ENCODE results near the gene SNUPN.

The SNUPN gene

GRCh38 chr15:75653347-75653913, 27.9 kb upstream of the SNUPN start:
- DNase-seq, result no peak

- no peak for DNase-seq
These were observed 26.5 kb upstream of the SNUPN start for GRCh38 chr15:75651810-75652543.

- no peak for DNase-seq
These were observed 25.6 kb upstream of the SNUPN start for GRCh38 chr15:75650908-75651809.

- DNase-seq, result no peak
These were observed 24.3 kb upstream of the SNUPN start for GRCh38 chr15:75649848-75650247.

GRCh38 chr15:75649045-75649761, 23.7 kb upstream of the SNUPN start:
- DNase-seq, result no peak

GRCh38 chr15:75648156-75649000, 22.9 kb upstream of the SNUPN start:
- peak; percentile 59 for DNase-seq

GRCh38 chr15:75647370-75648155, 22.0 kb upstream of the SNUPN start, which contains the start of gene SNX33:
SNX33 (plus strand) TSS chr15:75647912; CDS start chr15:75649103, 1,191 bp downstream.
- peak; percentile 88 for DNase-seq

- no peak for DNase-seq
These were observed 21.4 kb upstream of the SNUPN start for GRCh38 chr15:75646944-75647364.

GRCh38 chr15:75646112-75646943, 20.8 kb upstream of the SNUPN start:
- no peak for DNase-seq

GRCh38 chr15:75644376-75644775, 18.9 kb upstream of the SNUPN start:
- DNase-seq, result peak; percentile 53

GRCh38 chr15:75641603-75642002, 16.1 kb upstream of the SNUPN start:
- DNase-seq, result no peak

GRCh38 chr15:75641179-75641503, 15.6 kb upstream of the SNUPN start:
- DNase-seq, result no peak

GRCh38 chr15:75640483-75641178, 15.1 kb upstream of the SNUPN start:
- DNase-seq, result peak; percentile 67

- peak; percentile 97 for DNase-seq
These were observed 14.4 kb upstream of the SNUPN start, which contains the start of gene IMP3 for GRCh38 chr15:75639709-75640482. IMP3 (minus strand) TSS chr15:75640224; CDS start chr15:75640168, 56 bp downstream.

GRCh38 chr15:75639191-75639708, 13.7 kb upstream of the SNUPN start:
- no peak for DNase-seq

- no peak for DNase-seq
These were observed 11.9 kb upstream of the SNUPN start for GRCh38 chr15:75637245-75638009.

- DNase-seq, result no peak
These were observed 10.5 kb upstream of the SNUPN start for GRCh38 chr15:75636026-75636425.

All from fibroblast of skin of scalp (primary cell).